Neural cell (in vitro differentiated cells): ENCODE measurements around the gene POLR1C. TPM values are rescaled to one million over a fixed set of nuclear protein-coding genes. Genes with fewer than 3 reads are reported as not detected.

Source experiments
- H2AFZ ChIP-seq: fragments of 200-600, 300-800 bp; sonication (generic), shearing (Covaris generic); 2 replicates; pipeline ENCODE4 v1.6.0; 2014; ENCODE audit warnings: low read depth, mild to moderate bottlenecking, antibody characterized with exemption, low read length, moderate library complexity
- H3F3A ChIP-seq: fragments of 200-600 bp; shearing (Covaris generic); 2 replicates; pipeline ENCODE4 v1.6.1; 2016; ENCODE audit warnings: mild to moderate bottlenecking, moderate library complexity, mixed read lengths, antibody characterized with exemption, low read length; ENCODE audit not compliant: insufficient read depth, poor library complexity, severe bottlenecking
- H3K27ac ChIP-seq: fragments of 200-600, 300-800 bp; sonication (generic), shearing (Covaris generic); 2 replicates; pipeline ENCODE4 v1.5.1; 2014; ENCODE audit warnings: mild to moderate bottlenecking, low read length, moderate library complexity
- H3K27me3 ChIP-seq: fragments of 300-800, 200-600 bp; sonication (generic), shearing (Covaris generic); 2 replicates; pipeline ENCODE4 v1.6.0; 2014; ENCODE audit warnings: mild to moderate bottlenecking, low read depth, low read length, moderate library complexity; ENCODE audit not compliant: insufficient read depth
- H3K36me3 ChIP-seq: fragments of 300-800, 200-600 bp; sonication (generic), shearing (Covaris generic); 2 replicates; pipeline ENCODE4 v1.5.1; 2014; ENCODE audit warnings: mild to moderate bottlenecking, antibody characterized with exemption, low read length, moderate library complexity; ENCODE audit not compliant: insufficient read depth
- H3K4me2 ChIP-seq: fragments of 300-800, 200-600 bp; sonication (generic), shearing (Covaris generic); 2 replicates; pipeline ENCODE4 v1.6.0; 2014; ENCODE audit warnings: mild to moderate bottlenecking, low read length
- H3K4me3 ChIP-seq: fragments of 300-800, 200-600 bp; sonication (generic), shearing (Covaris generic); 2 replicates; pipeline ENCODE4 v1.5.1; 2014; ENCODE audit warnings: mild to moderate bottlenecking, low read length, moderate library complexity
- H3K79me2 ChIP-seq: fragments of 200-600 bp; shearing (Covaris generic); replicated peaks from 2 replicates; pipeline ENCODE4 v1.6.0; 2014; ENCODE audit warnings: mild to moderate bottlenecking, low read length, moderate library complexity; ENCODE audit not compliant: insufficient read depth
- H3K9ac ChIP-seq: fragments of 300-800, 200-600 bp; sonication (generic), shearing (Covaris generic); 2 replicates; pipeline ENCODE4 v1.6.1; 2016; ENCODE audit warnings: mild to moderate bottlenecking, low read length, mixed read lengths
- H3K9me2 ChIP-seq: fragments of 200-600 bp; shearing (Covaris generic); 2 replicates; pipeline ENCODE4 v1.6.1; 2016; ENCODE audit warnings: mild to moderate bottlenecking, low read length, mixed read lengths; ENCODE audit not compliant: insufficient read depth
- H3K9me3 ChIP-seq: fragments of 200-600, 300-800 bp; sonication (generic), shearing (Covaris generic); 2 replicates; pipeline ENCODE4 v1.6.1; 2016; ENCODE audit warnings: mild to moderate bottlenecking, mixed run types, low read length, moderate library complexity, mixed read lengths
- H4K20me1 ChIP-seq: fragments of 200-600 bp; shearing (Covaris generic); 2 replicates; pipeline ENCODE4 v1.6.1; 2016; ENCODE audit warnings: mild to moderate bottlenecking, mixed run types; ENCODE audit not compliant: insufficient read depth
- CTCF ChIP-seq: fragments of 450-650 bp; IDR thresholded peaks from 2 replicates; pipeline ENCODE4 v1.5.1; 2014; ENCODE audit warnings: antibody characterized with exemption, mild to moderate bottlenecking, moderate library complexity; ENCODE audit not compliant: poor library complexity, severe bottlenecking
- EP300 ChIP-seq: fragments of 450-650 bp; conservative IDR thresholded peaks from 2 replicates; pipeline ENCODE4 v1.6.1; 2014; ENCODE audit warnings: antibody characterized with exemption, mild to moderate bottlenecking, moderate library complexity; ENCODE audit not compliant: poor library complexity, severe bottlenecking
- EZH2 ChIP-seq: fragments of 200-600, 300-800 bp; shearing (Covaris generic), sonication (generic); IDR thresholded peaks from 2 replicates; pipeline ENCODE4 v1.6.1; 2014; ENCODE audit warnings: antibody characterized with exemption, low read length, borderline replicate concordance, mild to moderate bottlenecking; ENCODE audit not compliant: insufficient read depth, poor library complexity, severe bottlenecking
- MXI1 ChIP-seq: fragments of 450-650 bp; conservative IDR thresholded peaks from 2 replicates; pipeline ENCODE4 v1.6.1; 2014; ENCODE audit warnings: antibody characterized with exemption, mild to moderate bottlenecking; ENCODE audit not compliant: poor library complexity, severe bottlenecking
- POLR2AphosphoS5 ChIP-seq: IDR thresholded peaks from 2 replicates; pipeline ENCODE4 v1.6.1; 2012
- RAD21 ChIP-seq: fragments of 450-650 bp; conservative IDR thresholded peaks from 2 replicates; pipeline ENCODE4 v1.6.1; 2014; ENCODE audit warnings: antibody characterized with exemption, mild to moderate bottlenecking, moderate library complexity
- REST ChIP-seq: IDR thresholded peaks from 2 replicates; pipeline ENCODE4 v1.6.1; 2012; ENCODE audit warnings: borderline replicate concordance
- SMC3 ChIP-seq: fragments of 450-650 bp; conservative IDR thresholded peaks from 2 replicates; pipeline ENCODE4 v1.6.1; 2014; ENCODE audit warnings: antibody characterized with exemption, mild to moderate bottlenecking, moderate library complexity; ENCODE audit not compliant: poor library complexity
- TAF1 ChIP-seq: IDR thresholded peaks from 2 replicates; pipeline ENCODE4 v1.6.1; 2012; ENCODE audit warnings: low read depth
- polyA plus RNA-seq: library from polyadenylated mRNA; depleted of rRNA; stranded (reverse); fragments of >200 nt; gene quantifications from 2 replicates; pipeline ENCODE4 v1.2.3, GENCODE V29; 2014

Gene POLR1C
- polyA plus RNA-seq, 1 donor from 2014 or later, result 88.7 TPM

- no peak for TF ChIP-seq EZH2
Measured at GRCh38 chr6:43467752-43468151, 49.1 kb upstream of the POLR1C start (continued).

- H3K27ac ChIP-seq, result no peak overlapping the region
- H3F3A ChIP-seq, result no peaks in the 10 kb centered on the region
- no peak overlapping the region for H3K4me3 ChIP-seq
- no peak overlapping the region for H3K4me2 ChIP-seq
- H3K36me3 ChIP-seq, result no peaks in the 10 kb centered on the region
- H3K9ac ChIP-seq, result no peak overlapping the region
- H3K9me2 ChIP-seq, result no peaks in the 10 kb centered on the region
- no peaks in the 10 kb centered on the region for H3K79me2 ChIP-seq
- TF ChIP-seq EP300, result no peak
- no peak for TF ChIP-seq RAD21
- TF ChIP-seq TAF1, result no peak
- TF ChIP-seq POLR2AphosphoS5, result no peak
- no peak for TF ChIP-seq CTCF
- no peak for TF ChIP-seq MXI1
- no peak for TF ChIP-seq EZH2
- TF ChIP-seq REST, result no peak
- TF ChIP-seq SMC3, result no peak
- H4K20me1 ChIP-seq, result no peaks in the 10 kb centered on the region
- no peaks in the 10 kb centered on the region for H3K9me3 ChIP-seq
- H2AFZ ChIP-seq, result no peak overlapping the region
- no peaks in the 10 kb centered on the region for H3K27me3 ChIP-seq
Measured at GRCh38 chr6:43468240-43468639, 48.6 kb upstream of the POLR1C start.

GRCh38 chr6:43468748-43469681 lies 47.9 kb upstream of the POLR1C start:
- Histone ChIP-seq H3K27ac (no peak overlapping the region), H3K27me3 (no peaks in the 10 kb centered on the region), H3K4me2 (no peak overlapping the region), H2AFZ (no peak overlapping the region), H3K4me3 (no peak overlapping the region), H3K36me3 (no peaks in the 10 kb centered on the region), H3F3A (no peaks in the 10 kb centered on the region), H3K79me2 (no peaks in the 10 kb centered on the region), H3K9ac (no peak overlapping the region), H4K20me1 (no peaks in the 10 kb centered on the region), H3K9me3 (no peaks in the 10 kb centered on the region), H3K9me2 (no peaks in the 10 kb centered on the region)
- TF ChIP-seq MXI1 (no peak), SMC3 (no peak), TAF1 (no peak), REST (no peak), POLR2AphosphoS5 (no peak), EZH2 (no peak), RAD21 (no peak), CTCF (no peak), EP300 (no peak)
